HepG2 (cell line): ENCODE measurements around the gene GSDMA. TPM values are rescaled to one million over a fixed set of nuclear protein-coding genes. Genes with fewer than 3 reads are reported as not detected.
A peak's percentile ranks its signal among the peaks of the same experiment; 100 is the strongest.

Experiments
- FOXK1 ChIP-seq: sonication (generic); formaldehyde crosslinking; IDR thresholded peaks from 2 replicates; pipeline ENCODE4 v1.4.0; 2020; ENCODE audit warnings: low read depth, missing genetic modification reagents, borderline replicate concordance
- HMG20A ChIP-seq: IDR thresholded peaks from 2 replicates; pipeline ENCODE4 v1.6.1; 2016; ENCODE audit warnings: borderline replicate concordance
- JUND ChIP-seq: sonication (generic); formaldehyde crosslinking; IDR thresholded peaks from 2 replicates; pipeline ENCODE4 v1.8.0; 2022; ENCODE audit warnings: mild to moderate bottlenecking, missing genetic modification reagents
- LCORL ChIP-seq, 2 experiments: fragments of 450-650 bp in 1 of 2; sonication (generic) in 1 of 2; formaldehyde crosslinking in 1 of 2; IDR thresholded peaks; 2 replicates each; pipeline versions ENCODE4 v1.5.0 to v1.6.1; 2017 to 2020; ENCODE audit warnings: antibody characterized with exemption in 1 of 2, missing genetic modification reagents in 1 of 2
- MZF1 ChIP-seq: sonication (generic); formaldehyde crosslinking; IDR thresholded peaks from 2 replicates; pipeline ENCODE4 v1.8.1; 2023; ENCODE audit warnings: mild to moderate bottlenecking, missing genetic modification reagents, borderline replicate concordance
- REL ChIP-seq: sonication (generic); formaldehyde crosslinking; conservative IDR thresholded peaks from 2 replicates; pipeline ENCODE4 v1.8.0; 2022; ENCODE audit warnings: mild to moderate bottlenecking, missing genetic modification reagents, moderate library complexity
- SKI ChIP-seq: fragments of 450-650 bp; IDR thresholded peaks from one replicate; pipeline ENCODE4 v1.6.1; 2018; ENCODE audit warnings: mild to moderate bottlenecking; ENCODE audit not compliant: partially characterized antibody
- SMYD3 ChIP-seq: sonication (generic); formaldehyde crosslinking; IDR thresholded peaks from 2 replicates; pipeline ENCODE4 v1.8.1; 2023; ENCODE audit warnings: mild to moderate bottlenecking, missing genetic modification reagents
- TEAD3 ChIP-seq: optimal IDR thresholded peaks from 2 replicates; pipeline ENCODE3; 2016; ENCODE audit warnings: borderline replicate concordance
- ZNF230 ChIP-seq: sonication (generic); formaldehyde crosslinking; IDR thresholded peaks from 2 replicates; pipeline ENCODE4 v1.4.0; 2020; ENCODE audit warnings: mild to moderate bottlenecking, missing genetic modification reagents
- ZNF251 ChIP-seq: sonication (generic); formaldehyde crosslinking; IDR thresholded peaks from 2 replicates; pipeline ENCODE4 v1.9.0; 2021; ENCODE audit warnings: mild to moderate bottlenecking, missing genetic modification reagents
- ZNF33A ChIP-seq: sonication (generic); formaldehyde crosslinking; IDR thresholded peaks from 2 replicates; pipeline ENCODE4 v1.5.1; 2020; ENCODE audit warnings: missing genetic modification reagents, mild to moderate bottlenecking, moderate library complexity, borderline replicate concordance
- ZNF572 ChIP-seq: sonication (generic); formaldehyde crosslinking; IDR thresholded peaks from 2 replicates; pipeline ENCODE4 v1.5.1; 2020; ENCODE audit warnings: mild to moderate bottlenecking, missing genetic modification reagents
- ZNF605 ChIP-seq: sonication (generic); formaldehyde crosslinking; IDR thresholded peaks from 2 replicates; pipeline ENCODE4 v1.8.0; 2022; ENCODE audit warnings: mild to moderate bottlenecking, missing genetic modification reagents
- ZNF652 ChIP-seq: IDR thresholded peaks from 2 replicates; pipeline ENCODE4 v1.6.1; 2016; ENCODE audit warnings: low read depth, borderline replicate concordance
- ZNF792 ChIP-seq: IDR thresholded peaks from 2 replicates; pipeline ENCODE4 v1.6.1; 2016
- ZSCAN9 ChIP-seq: IDR thresholded peaks from 2 replicates; pipeline ENCODE4 v1.6.1; 2016; ENCODE audit warnings: borderline replicate concordance
- polyA plus RNA-seq, 8 experiments: library from polyadenylated mRNA; depleted of rRNA in 3 of 8; stranded (reverse) in 7 of 8; unstranded in 1 of 8; fragments of >200 nt; fragmentation: Illumina TruSeq in 4 of 8; extraction: Trizol in 4 of 8; gene quantifications; 2 replicates each; pipeline versions ENCODE4 v1.2.1 to v1.2.3, GENCODE V29; 2011 to 2016; ENCODE audit warnings: low read depth in 4 of 8, missing spikeins in 1 of 8, mixed read lengths in 1 of 8; ENCODE audit not compliant: insufficient read depth in 1 of 8
- total RNA-seq, 5 experiments: library from RNA; depleted of rRNA; stranded (reverse); fragments of >200 nt; fragmentation: Illumina TruSeq; extraction: Trizol; gene quantifications; 2 replicates each; pipeline ENCODE4 v1.2.3, GENCODE V29; 2016; ENCODE audit warnings: low read depth in 1 of 5
- TF ChIP-seq, protein P1 (sequence below): sonication (generic); formaldehyde crosslinking; IDR thresholded peaks from 2 replicates; pipeline ENCODE4 v1.9.0; 2022; ENCODE audit warnings: low read depth, missing genetic modification reagents

Gene GSDMA
- total and polyA plus RNA-seq, 2 of the 13 experiments (the other 11 are each of a cell fraction or from before 2014, with no cell fraction given), result not detected

DNA sequence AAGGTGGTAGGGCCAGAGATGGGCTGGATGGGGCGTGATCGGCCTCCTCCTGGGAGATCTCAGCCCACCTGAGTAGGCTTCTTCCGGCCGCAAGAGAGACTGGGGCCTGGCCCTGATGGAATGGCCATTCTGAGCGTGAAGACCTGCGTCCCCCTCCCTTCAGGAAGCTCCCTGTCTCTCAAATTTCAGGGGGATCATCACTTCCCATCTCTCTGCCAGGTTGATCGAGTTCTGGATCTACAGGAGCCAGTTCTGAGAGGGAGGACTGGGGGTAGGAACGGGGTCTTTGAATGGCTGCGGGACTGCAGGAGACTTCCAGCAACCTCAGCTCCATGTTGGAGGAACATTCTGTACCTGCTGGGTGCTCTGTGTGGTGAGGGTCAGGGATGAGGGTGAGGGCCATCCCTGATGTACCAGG, 9.3 kb upstream of the GSDMA start (continued):
- TF ChIP-seq LCORL (IDR thresholded peaks at IDR 0.05), result no peak
- 0 out of 2 replicates have a peak, but pooled peaks have one; percentile 15 for TF ChIP-seq LCORL (CRISPR knock-in tag; IDR thresholded peaks at IDR 0.05)
- no peak for TF ChIP-seq FOXK1 (CRISPR knock-in tag)
- no peak for TF ChIP-seq SMYD3
- no peak for TF ChIP-seq JUND
- no peak for TF ChIP-seq ZNF230 (CRISPR knock-in tag)
- TF ChIP-seq ZSCAN9 (CRISPR knock-in tag), result no peak
- no peak for TF ChIP-seq ZNF652 (CRISPR knock-in tag)
- no peak for TF ChIP-seq ZNF572 (CRISPR knock-in tag)
- TF ChIP-seq TEAD3, result no peak
- TF ChIP-seq ZNF792 (CRISPR knock-in tag), result peak; percentile 4; the same call in 1 of the 2 replicates
- TF ChIP-seq HMG20A, result no peak
- no peak for TF ChIP-seq ZNF33A (CRISPR knock-in tag)
- no peak for TF ChIP-seq MZF1
- no peak for TF ChIP-seq ZNF605 (CRISPR knock-in tag)
- no peak for TF ChIP-seq REL
- TF ChIP-seq SKI, result no peak
- no peak for TF ChIP-seq ZNF251
- TF ChIP-seq, protein P1, sequence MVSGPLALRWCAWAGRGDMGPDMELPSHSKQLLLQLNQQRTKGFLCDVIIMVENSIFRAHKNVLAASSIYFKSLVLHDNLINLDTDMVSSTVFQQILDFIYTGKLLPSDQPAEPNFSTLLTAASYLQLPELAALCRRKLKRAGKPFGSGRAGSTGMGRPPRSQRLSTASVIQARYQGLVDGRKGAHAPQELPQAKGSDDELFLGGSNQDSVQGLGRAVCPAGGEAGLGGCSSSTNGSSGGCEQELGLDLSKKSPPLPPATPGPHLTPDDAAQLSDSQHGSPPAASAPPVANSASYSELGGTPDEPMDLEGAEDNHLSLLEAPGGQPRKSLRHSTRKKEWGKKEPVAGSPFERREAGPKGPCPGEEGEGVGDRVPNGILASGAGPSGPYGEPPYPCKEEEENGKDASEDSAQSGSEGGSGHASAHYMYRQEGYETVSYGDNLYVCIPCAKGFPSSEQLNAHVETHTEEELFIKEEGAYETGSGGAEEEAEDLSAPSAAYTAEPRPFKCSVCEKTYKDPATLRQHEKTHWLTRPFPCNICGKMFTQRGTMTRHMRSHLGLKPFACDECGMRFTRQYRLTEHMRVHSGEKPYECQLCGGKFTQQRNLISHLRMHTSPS (CRISPR knock-in tag), result no peak
